Subcutaneous abdominal adipose tissue (tissue), 5 donors: Measurements from ENCODE around the gene AAK1.

Source experiments
- H3K27ac ChIP-seq: one replicate; pipeline ENCODE4 v1.7.0; 2013; ENCODE audit warnings: low read depth, mild to moderate bottlenecking, inconsistent platforms, low read length, moderate library complexity
- H3K27me3 ChIP-seq, 5 donors: one replicate each; pipeline ENCODE4 v1.7.0; 2013; ENCODE audit warnings: low read length in 5 of 5, inconsistent platforms in 1 of 5; ENCODE audit not compliant: control insufficient read depth in 5 of 5, insufficient read depth in 4 of 5
- H3K36me3 ChIP-seq, 5 donors: one replicate each; pipeline ENCODE4 v1.7.0; 2013; ENCODE audit warnings: low read length in 5 of 5; ENCODE audit not compliant: control insufficient read depth in 5 of 5, insufficient read depth in 5 of 5
- H3K4me1 ChIP-seq, 5 donors: one replicate each; pipeline ENCODE4 v1.7.0; 2013; ENCODE audit warnings: low read length in 5 of 5, mild to moderate bottlenecking in 3 of 5, moderate library complexity in 1 of 5; ENCODE audit not compliant: control insufficient read depth in 5 of 5, insufficient read depth in 5 of 5
- H3K4me3 ChIP-seq, 5 donors: one replicate each; pipeline ENCODE4 v1.7.0; 2013; ENCODE audit warnings: low read length in 5 of 5, low read depth in 1 of 5
- H3K9ac ChIP-seq, 5 donors: one replicate each; pipeline ENCODE4 v1.7.0; 2013; ENCODE audit warnings: low read length in 5 of 5, mild to moderate bottlenecking in 4 of 5, moderate library complexity in 3 of 5
- H3K9me3 ChIP-seq, 5 donors: one replicate each; pipeline ENCODE4 v1.7.0; 2013; ENCODE audit warnings: low read length in 5 of 5; ENCODE audit not compliant: control insufficient read depth in 5 of 5
- donor health status: healthy.
- donor health status: healthy.
- donor health status: healthy.
- donor health status: healthy.
- donor health status: healthy.

AAK1 gene

DNA sequence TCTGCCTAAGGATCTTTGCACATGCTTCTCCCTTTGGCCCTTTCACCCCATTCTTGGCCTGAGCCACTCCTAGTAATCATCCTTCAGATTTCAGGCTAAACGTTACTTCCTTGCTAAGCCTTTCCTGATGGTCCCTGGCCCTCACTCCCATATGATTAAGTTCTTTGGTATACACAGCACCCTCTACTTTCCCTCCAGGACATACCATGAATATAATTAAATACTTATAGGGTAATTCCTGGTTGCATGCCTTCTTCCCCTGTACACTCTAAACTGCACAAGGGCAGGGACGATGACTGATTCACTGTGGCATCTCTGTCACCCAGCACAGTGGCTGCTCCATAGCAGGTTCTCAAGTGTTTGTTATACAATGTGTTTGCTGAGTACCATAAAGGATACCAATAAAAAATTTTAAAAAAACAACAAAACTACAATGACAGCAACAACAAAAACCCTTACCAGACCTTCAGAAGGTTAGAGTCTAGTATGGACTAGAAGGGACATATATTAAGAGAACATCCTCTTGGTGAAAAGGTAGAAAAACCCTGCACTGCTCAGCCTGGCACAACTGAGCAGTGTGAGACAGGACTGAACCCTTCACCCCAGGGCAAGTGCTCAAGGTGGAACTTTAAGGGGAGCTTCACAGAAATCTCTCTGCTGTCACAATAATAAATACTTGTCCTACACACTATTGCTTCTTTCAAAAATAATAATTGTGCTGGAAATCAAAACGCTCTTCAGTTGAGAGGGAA, 76.2 kb downstream of the AAK1 start:
- Histone ChIP-seq H3K9me3 (no peaks in the 10 kb centered on the region), H3K27me3 (no peaks in the 10 kb centered on the region), H3K4me3 (no peak overlapping the region), H3K36me3 (peaks cover 0 to 5% (median 0%) of the 10 kb centered on the region in 5 donors), H3K9ac (no peak overlapping the region), H3K4me1 (peaks cover 0 to 32% (median 12%) of the 10 kb centered on the region in 5 donors), H3K27ac (no peak overlapping the region)

DNA sequence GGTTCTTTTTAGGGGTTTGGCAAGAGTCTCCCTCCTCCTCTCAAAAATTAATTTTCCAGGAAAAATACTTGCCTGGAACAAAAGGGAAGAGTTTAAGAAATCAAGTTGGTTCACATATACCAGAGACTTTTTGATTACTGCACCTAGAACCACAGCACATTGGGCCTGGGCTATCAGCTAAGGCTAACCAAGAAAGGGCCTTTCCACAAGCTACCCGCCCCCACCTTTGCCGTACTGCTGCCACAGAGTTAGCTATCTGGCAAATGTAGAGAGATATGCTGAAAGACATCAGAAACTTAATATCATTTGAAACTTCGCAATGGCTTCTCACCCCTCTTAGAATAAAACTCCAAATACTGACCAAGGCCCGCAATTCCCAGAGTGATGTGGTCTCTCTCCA, 76.9 kb downstream of the AAK1 start:
- H3K27me3 ChIP-seq, result no peaks in the 10 kb centered on the region
- peaks cover 0 to 27% (median 12%) of the 10 kb centered on the region in 5 donors for H3K4me1 ChIP-seq
- no peaks in the 10 kb centered on the region for H3K9me3 ChIP-seq
- no peak overlapping the region for H3K27ac ChIP-seq
- no peak overlapping the region for H3K4me3 ChIP-seq
- H3K36me3 ChIP-seq, result peaks cover 0 to 5% (median 0%) of the 10 kb centered on the region in 5 donors
- no peak overlapping the region for H3K9ac ChIP-seq

DNA sequence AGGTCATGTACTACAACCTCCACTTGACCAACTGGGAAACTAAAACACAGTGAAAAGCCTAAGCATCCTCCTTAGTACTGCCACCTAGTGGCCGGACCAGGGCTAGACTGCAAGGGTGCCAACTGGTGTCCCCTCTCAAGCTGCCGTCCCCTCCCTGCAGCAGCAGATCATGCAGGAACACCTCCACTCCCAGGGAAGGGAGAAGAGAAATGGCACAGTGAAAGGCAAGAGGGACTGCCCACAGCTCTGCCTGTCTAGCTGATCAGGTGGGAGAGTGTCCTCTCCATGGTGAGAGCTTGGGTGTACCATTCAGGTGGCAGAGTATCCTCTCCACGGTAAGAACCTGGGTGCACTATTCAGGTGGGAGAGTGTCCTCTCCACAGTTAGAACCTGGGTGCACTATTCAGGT, 78.1 kb downstream of the AAK1 start:
- Histone ChIP-seq H3K4me3 (no peak overlapping the region), H3K9ac (no peak overlapping the region), H3K9me3 (no peaks in the 10 kb centered on the region), H3K4me1 (peaks cover 0 to 22% (median 12%) of the 10 kb centered on the region in 5 donors), H3K36me3 (peaks cover 0 to 5% (median 0%) of the 10 kb centered on the region in 5 donors), H3K27me3 (no peaks in the 10 kb centered on the region), H3K27ac (no peak overlapping the region)

GRCh38 chr2:69564604-69565003, 78.9 kb downstream of the AAK1 start:
- no peaks in the 10 kb centered on the region for H3K9me3 ChIP-seq
- no peaks in the 10 kb centered on the region for H3K27me3 ChIP-seq
- peaks cover 0 to 21% (median 15%) of the 10 kb centered on the region in 5 donors for H3K4me1 ChIP-seq
- no peak overlapping the region for H3K9ac ChIP-seq
- H3K4me3 ChIP-seq, result no peak overlapping the region
- H3K27ac ChIP-seq, result no peak overlapping the region
- H3K36me3 ChIP-seq, result peaks cover 0 to 5% (median 0%) of the 10 kb centered on the region in 5 donors

DNA sequence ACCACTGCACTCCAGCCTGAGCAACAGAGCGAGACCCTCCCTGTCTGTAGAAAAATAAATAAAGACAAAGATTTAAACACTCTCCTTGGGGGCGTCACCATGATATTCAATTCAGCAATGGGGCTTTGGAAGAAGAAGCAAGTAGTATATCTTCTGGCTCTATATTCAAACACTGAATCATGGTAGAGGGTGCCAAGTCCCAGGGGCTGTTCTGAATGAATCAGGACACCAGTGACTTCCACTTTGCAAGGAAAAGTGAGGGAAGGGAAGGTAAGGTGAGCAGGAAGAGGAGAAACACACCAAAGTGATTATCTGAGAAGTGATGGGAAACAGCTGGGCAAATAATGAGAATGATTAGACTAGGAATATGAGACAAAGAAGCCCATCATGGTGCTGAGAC, 80.5 kb downstream of the AAK1 start:
- Histone ChIP-seq H3K9me3 (no peaks in the 10 kb centered on the region), H3K4me3 (no peak overlapping the region), H3K27me3 (no peaks in the 10 kb centered on the region), H3K4me1 (peaks cover 0 to 21% (median 15%) of the 10 kb centered on the region in 5 donors), H3K27ac (no peak overlapping the region), H3K9ac (no peak overlapping the region), H3K36me3 (peaks cover 0 to 5% (median 0%) of the 10 kb centered on the region in 5 donors)

DNA sequence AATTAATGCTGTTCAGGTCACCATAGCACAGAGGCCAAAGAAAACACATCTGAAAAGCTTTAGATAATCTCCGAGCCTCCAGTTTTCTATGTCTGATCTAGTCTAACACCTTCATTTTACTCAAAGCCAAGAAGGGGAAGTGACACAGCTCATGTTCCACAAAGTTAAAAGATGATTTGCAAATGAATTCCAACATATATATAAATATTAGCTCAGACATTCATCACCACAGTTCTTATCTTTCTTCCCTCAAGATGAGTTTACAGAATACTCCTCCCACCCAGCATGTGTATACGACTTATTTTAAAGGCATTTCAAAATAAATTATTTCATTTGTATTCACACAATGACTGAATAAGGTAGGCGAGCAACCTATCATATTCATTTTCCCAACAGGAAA, 82.4 kb downstream of the AAK1 start:
- no peak overlapping the region for H3K27ac ChIP-seq
- no peaks in the 10 kb centered on the region for H3K27me3 ChIP-seq
- peaks cover 0 to 5% (median 0%) of the 10 kb centered on the region in 5 donors for H3K36me3 ChIP-seq
- H3K4me1 ChIP-seq, result peaks cover 0 to 8% (median 6%) of the 10 kb centered on the region in 5 donors
- H3K9ac ChIP-seq, result no peak overlapping the region
- no peak overlapping the region for H3K4me3 ChIP-seq
- no peaks in the 10 kb centered on the region for H3K9me3 ChIP-seq

- Histone ChIP-seq H3K36me3 (peaks cover 0 to 5% (median 0%) of the 10 kb centered on the region in 5 donors), H3K27ac (no peak overlapping the region), H3K27me3 (no peaks in the 10 kb centered on the region), H3K9ac (no peak overlapping the region), H3K4me3 (no peak overlapping the region), H3K9me3 (no peaks in the 10 kb centered on the region), H3K4me1 (peaks cover 3 to 8% (median 4%) of the 10 kb centered on the region in 5 donors)
These were observed 83.4 kb downstream of the AAK1 start for GRCh38 chr2:69560147-69560482.

DNA sequence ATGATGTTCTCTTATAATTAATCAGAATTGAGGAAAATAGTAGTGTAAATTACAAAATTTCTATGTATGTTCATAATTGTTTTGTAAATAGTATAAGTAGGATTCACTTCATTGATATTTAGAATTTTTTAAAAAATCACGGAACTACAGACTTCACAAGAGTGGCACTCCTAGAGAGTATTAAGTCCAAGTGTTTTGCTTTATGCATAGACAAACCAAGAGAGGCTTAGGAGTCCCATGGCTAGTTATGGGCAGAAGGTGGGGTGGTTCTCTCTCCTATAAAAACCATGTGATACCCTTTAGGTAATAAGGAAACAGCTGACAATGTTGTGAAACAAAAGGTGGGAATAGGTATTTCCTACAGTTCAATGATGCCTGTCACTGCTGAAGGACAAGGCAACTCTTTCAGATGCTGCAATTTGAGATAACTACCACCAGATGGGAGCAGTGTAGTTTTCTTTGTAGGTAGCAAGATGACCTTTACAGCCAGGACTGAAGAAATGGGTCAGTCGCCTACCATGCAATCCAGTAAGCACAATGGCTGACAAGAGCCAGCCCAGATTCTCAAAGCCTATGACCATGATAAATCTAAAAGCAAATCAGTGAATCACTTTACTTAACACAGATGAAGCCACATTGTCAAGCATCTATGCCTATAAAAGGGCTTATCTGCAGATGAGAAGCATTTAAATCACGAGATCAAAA, 83.9 kb downstream of the AAK1 start:
- Histone ChIP-seq H3K9ac (no peak overlapping the region), H3K27me3 (no peaks in the 10 kb centered on the region), H3K27ac (no peak overlapping the region), H3K9me3 (no peaks in the 10 kb centered on the region), H3K36me3 (peaks cover 0 to 5% (median 0%) of the 10 kb centered on the region in 5 donors), H3K4me3 (no peak overlapping the region), H3K4me1 (peaks cover 5 to 13% (median 9%) of the 10 kb centered on the region in 5 donors)

DNA sequence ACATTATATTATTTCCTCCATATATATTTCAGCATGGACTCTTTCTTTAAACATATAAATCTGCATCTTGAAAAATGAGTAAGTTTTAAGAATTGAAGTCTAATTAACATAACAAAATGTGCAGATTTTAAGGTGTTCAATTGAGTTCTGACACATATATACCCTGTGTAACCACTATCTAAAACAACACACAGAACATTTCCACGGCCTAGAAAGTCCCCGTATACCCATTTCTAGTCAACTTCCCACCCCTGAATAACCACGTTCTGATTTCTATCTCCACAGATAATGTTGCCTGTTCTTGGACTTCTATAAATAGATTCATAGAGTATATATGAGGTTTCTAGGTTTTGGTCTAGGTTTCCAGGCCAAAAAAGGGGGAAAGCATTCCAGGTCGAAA, 87.5 kb downstream of the AAK1 start:
- H3K36me3 ChIP-seq, result no peaks in the 10 kb centered on the region
- H3K4me1 ChIP-seq, result peaks cover 5 to 17% (median 12%) of the 10 kb centered on the region in 5 donors
- no peaks in the 10 kb centered on the region for H3K27me3 ChIP-seq
- H3K4me3 ChIP-seq, result no peak overlapping the region
- no peak overlapping the region for H3K27ac ChIP-seq
- H3K9me3 ChIP-seq, result no peaks in the 10 kb centered on the region
- no peak overlapping the region for H3K9ac ChIP-seq

DNA sequence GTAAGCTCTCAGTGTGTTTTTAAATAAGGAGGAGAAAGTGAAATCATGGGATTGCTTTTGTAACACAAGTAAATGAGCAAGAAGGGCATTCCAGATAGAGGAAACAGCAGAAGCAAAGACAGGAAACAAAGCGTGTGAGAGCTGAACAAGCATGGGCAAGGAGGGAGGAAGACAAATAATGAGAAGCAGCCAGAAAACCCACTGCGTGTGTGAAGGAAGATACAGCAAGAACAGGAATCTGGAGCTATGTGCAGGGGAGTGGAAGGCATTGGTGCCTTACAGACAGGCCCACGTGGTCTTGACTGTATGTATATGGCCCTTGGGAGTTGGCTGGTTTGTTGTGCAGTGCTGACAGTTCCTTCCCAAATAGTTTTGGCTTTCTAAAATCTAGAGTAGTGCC, 88.6 kb downstream of the AAK1 start:
- no peaks in the 10 kb centered on the region for H3K27me3 ChIP-seq
- H3K9me3 ChIP-seq, result no peaks in the 10 kb centered on the region
- peak overlapping the region in 1 of 5 donors; percentile 8 for H3K4me3 ChIP-seq
- peak overlapping the region in 2 of 5 donors; percentile 45 to 66 for H3K9ac ChIP-seq
- H3K27ac ChIP-seq, result peak overlapping the region; percentile 50
- H3K4me1 ChIP-seq, result peaks cover 5 to 17% (median 12%) of the 10 kb centered on the region in 5 donors
- no peaks in the 10 kb centered on the region for H3K36me3 ChIP-seq
